PC-9 (cell line): Measurements from ENCODE around the gene RYR1. TPM values are rescaled to one million over a fixed set of nuclear protein-coding genes. Genes with fewer than 3 reads are reported as not detected.

ENCODE experiments used
- BruUV-seq: library from RNA; stranded (reverse); fragments of 400-500 nt; replicated peaks from 2 replicates; lab custom pipeline; 2021; lab: Mats Ljungman, UMichigan
- CTCF ChIA-PET: fragments of 300-600 bp; sonication (Branson Sonifier 250); formaldehyde crosslinking; loops from one replicate; lab custom pipeline; 2022; ENCODE audit warnings: antibody characterized with exemption; lab: Charles Lee
- POLR2A ChIA-PET: fragments of 300-600 bp; sonication (Branson Sonifier 250); formaldehyde crosslinking; loops from one replicate; lab custom pipeline; 2022; ENCODE audit warnings: antibody characterized with exemption; ENCODE audit not compliant: unreplicated experiment; lab: Charles Lee
- DNase-seq, 2 experiments: peaks; one replicate each; pipeline versions ENCODE4 v3.0.0 to v3.0.0-alpha.2; 2015 to 2022; ENCODE audit warnings: mixed read lengths in 1 of 2
- H2AFZ ChIP-seq: fragments of 200-600 bp; sonication (generic); 2 replicates; pipeline ENCODE4 v1.8.1; 2017; ENCODE audit warnings: antibody characterized with exemption
- H3F3A ChIP-seq: fragments of 200-600 bp; sonication (generic); 2 replicates; pipeline ENCODE4 v1.8.1; 2017; ENCODE audit warnings: antibody characterized with exemption, mild to moderate bottlenecking, low read depth; ENCODE audit not compliant: insufficient read depth
- H3K27ac ChIP-seq: fragments of 200-600 bp; sonication (generic); 2 replicates; pipeline ENCODE4 v1.6.1; 2016; ENCODE audit warnings: mixed run types
- H3K27me3 ChIP-seq: fragments of 200-600 bp; sonication (generic); 2 replicates; pipeline ENCODE4 v1.6.1; 2016; ENCODE audit warnings: low read depth, mixed run types; ENCODE audit not compliant: insufficient read depth
- H3K36me3 ChIP-seq: fragments of 200-600 bp; sonication (generic); 2 replicates; pipeline ENCODE4 v1.6.1; 2016; ENCODE audit warnings: low read depth, mixed run types
- H3K4me1 ChIP-seq: fragments of 200-600 bp; sonication (generic); replicated peaks from 2 replicates; pipeline ENCODE4 v1.6.1; 2016; ENCODE audit warnings: mixed run types; ENCODE audit not compliant: insufficient read depth
- H3K4me2 ChIP-seq: fragments of 200-600 bp; sonication (generic); 2 replicates; pipeline ENCODE4 v1.6.1; 2017; ENCODE audit warnings: mixed run types
- H3K4me3 ChIP-seq: fragments of 200-600 bp; sonication (generic); 2 replicates; pipeline ENCODE4 v1.6.1; 2016; ENCODE audit warnings: mixed run types
- H3K79me2 ChIP-seq: fragments of 200-600 bp; sonication (generic); 2 replicates; pipeline ENCODE4 v1.6.1; 2017; ENCODE audit warnings: low read depth, mixed run types
- H3K9me2 ChIP-seq: fragments of 200-600 bp; sonication (generic); 2 replicates; pipeline ENCODE4 v1.8.1; 2017; ENCODE audit warnings: mild to moderate bottlenecking; ENCODE audit not compliant: insufficient read depth
- H3K9me3 ChIP-seq: fragments of 200-600 bp; sonication (generic); 2 replicates; pipeline ENCODE4 v1.8.1; 2016; ENCODE audit warnings: low read depth; ENCODE audit not compliant: insufficient read depth
- H4K20me1 ChIP-seq: fragments of 200-600 bp; sonication (generic); 2 replicates; pipeline ENCODE4 v1.8.1; 2017; ENCODE audit not compliant: insufficient read depth
- CTCF ChIP-seq: fragments of 200-600 bp; sonication (generic); conservative IDR thresholded peaks from 2 replicates; pipeline ENCODE4 v1.6.1; 2017; ENCODE audit warnings: mixed run types, antibody characterized with exemption, mild to moderate bottlenecking, moderate library complexity
- EZH2 ChIP-seq: fragments of 200-600 bp; sonication (generic); IDR thresholded peaks from 2 replicates; pipeline ENCODE4 v1.8.0; 2017; ENCODE audit warnings: antibody characterized with exemption, low read depth
- intact Hi-C: fragments of 100-400 bp; cut with micrococcal nuclease; formaldehyde crosslinking; loops from one replicate; pipeline ENCODE4 v1.10.0; 2022; ENCODE audit not compliant: unreplicated experiment
- total RNA-seq: library from RNA; stranded (reverse); gene quantifications from 2 replicates; pipeline ENCODE4 v1.2.3, GENCODE V29; 2021

RYR1 gene
- total RNA-seq, 1 experiment from 2014 or later, result 1.0 TPM

DNA sequence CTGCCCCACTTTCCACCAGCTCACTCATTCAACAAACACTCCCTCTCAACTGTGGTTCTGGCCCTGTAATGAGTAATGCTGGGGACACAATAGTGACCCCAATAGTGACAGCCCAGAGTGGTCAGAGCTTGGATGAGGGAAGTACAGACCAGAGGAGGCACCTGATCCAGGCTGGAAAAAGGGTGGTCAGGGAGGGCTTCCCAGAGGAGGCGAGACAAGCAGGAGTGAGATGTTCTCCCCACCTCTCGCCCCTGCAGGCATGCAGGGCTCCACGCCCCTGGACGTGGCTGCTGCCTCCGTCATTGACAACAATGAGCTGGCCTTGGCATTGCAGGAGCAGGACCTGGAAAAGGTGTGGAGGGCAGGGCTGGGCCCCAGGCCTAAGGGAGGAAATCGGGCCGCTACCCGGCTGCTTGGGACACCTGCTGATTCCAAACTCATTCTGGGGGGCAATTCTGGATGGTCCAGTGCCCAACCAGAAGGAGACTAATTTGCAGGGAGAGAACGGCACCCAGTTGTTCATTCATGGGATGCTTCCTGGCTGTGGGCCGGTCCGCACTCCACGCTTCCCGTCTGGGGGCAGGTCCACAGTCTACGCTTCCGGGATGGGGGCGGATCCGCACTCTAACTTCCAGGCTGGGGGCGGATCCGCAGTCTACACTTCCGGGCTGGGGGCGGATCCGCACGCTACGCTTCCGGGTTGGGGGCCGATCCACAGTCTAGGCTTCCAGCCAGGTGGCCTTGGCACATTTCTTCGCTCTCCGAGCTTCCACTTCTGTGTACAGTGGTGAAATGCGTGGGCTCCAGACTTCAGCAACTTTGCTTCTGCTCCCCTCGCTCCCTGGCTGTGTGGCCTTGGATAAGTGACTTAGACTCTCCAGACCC is 63.4 kb downstream of the RYR1 start:
- Histone ChIP-seq H3K79me2 (no peaks in the 10 kb centered on the region), H3K27me3 (peaks cover 69% of the 10 kb centered on the region), H3F3A (no peaks in the 10 kb centered on the region), H3K4me1 (no peaks in the 10 kb centered on the region), H2AFZ (no peak overlapping the region), H3K9me2 (no peaks in the 10 kb centered on the region), H3K36me3 (no peaks in the 10 kb centered on the region), H4K20me1 (no peaks in the 10 kb centered on the region), H3K9me3 (no peaks in the 10 kb centered on the region), H3K4me3 (no peak overlapping the region), H3K4me2 (no peak overlapping the region), H3K27ac (no peak overlapping the region)
- BruUV-seq, result no TSS peak
- intact Hi-C loops, result no loop called here
- no peak for TF ChIP-seq CTCF
- no peak for TF ChIP-seq EZH2
- ChIA-PET POLR2A (interaction anchor here (0.6 kb wide), 2 partner anchors 380 to 657 kb away, joined by 4 to 5 read pairs; no protein-coding TSS in a partner anchor), CTCF (no interaction called here)
- no peak for DNase-seq

- Histone ChIP-seq H4K20me1 (no peaks in the 10 kb centered on the region), H2AFZ (no peak overlapping the region), H3F3A (no peaks in the 10 kb centered on the region), H3K4me2 (no peak overlapping the region), H3K9me3 (no peaks in the 10 kb centered on the region), H3K27me3 (peaks cover 63% of the 10 kb centered on the region), H3K4me1 (no peaks in the 10 kb centered on the region), H3K36me3 (no peaks in the 10 kb centered on the region), H3K9me2 (no peaks in the 10 kb centered on the region), H3K27ac (no peak overlapping the region), H3K4me3 (no peak overlapping the region), H3K79me2 (no peaks in the 10 kb centered on the region)
- ChIA-PET POLR2A (interaction anchor here (0.6 kb wide), 2 partner anchors 379 to 656 kb away, joined by 4 to 5 read pairs; no protein-coding TSS in a partner anchor), CTCF (no interaction called here)
- intact Hi-C loops, result no loop called here
- BruUV-seq, result no TSS peak
- no peak for TF ChIP-seq CTCF
- TF ChIP-seq EZH2, result no peak
- DNase-seq, result no peak
Observed at GRCh38 chr19:38497907-38498306, 64.4 kb downstream of the RYR1 start.

- H3K4me1 ChIP-seq, result no peaks in the 10 kb centered on the region
- H3K4me2 ChIP-seq, result no peak overlapping the region
- TF ChIP-seq EZH2, result no peak
- no peak for TF ChIP-seq CTCF
- H3K4me3 ChIP-seq, result no peak overlapping the region
- ChIA-PET POLR2A (no interaction called here), CTCF (no interaction called here)
- H3F3A ChIP-seq, result no peaks in the 10 kb centered on the region
- peaks cover 52% of the 10 kb centered on the region; the same call in 1 of the 2 replicates for H3K27me3 ChIP-seq
- no peak for DNase-seq
- H3K36me3 ChIP-seq, result no peaks in the 10 kb centered on the region
- no peaks in the 10 kb centered on the region for H4K20me1 ChIP-seq
- intact Hi-C loops, result no loop called here
- no peaks in the 10 kb centered on the region for H3K9me2 ChIP-seq
- no peaks in the 10 kb centered on the region for H3K9me3 ChIP-seq
- BruUV-seq, result no TSS peak
- H3K79me2 ChIP-seq, result no peaks in the 10 kb centered on the region
- H3K27ac ChIP-seq, result no peak overlapping the region
- no peak overlapping the region for H2AFZ ChIP-seq
Observed at GRCh38 chr19:38499532-38499931, 66.0 kb downstream of the RYR1 start.
